Measurements from ENCODE around the gene CHRNA7.
"Not testable (repeated sequence)": the region's sequence is repeated elsewhere in the genome, so short reads cannot be mapped to it uniquely, and the experiment has no call there.

GRCh38 chr15:32198938-32199337 is 168.6 kb downstream of the CHRNA7 start:
- TF ChIP-seq POLR2AphosphoS5, CTCF, EP300, POLR2A (IDR thresholded peaks at IDR 0.05): not testable (repeated sequence)
